Cortex of kidney (tissue), 1 donor: ENCODE data around the gene DPH3.
"Not testable (repeated sequence)": the region's sequence is repeated elsewhere in the genome, so short reads cannot be mapped to it uniquely, and the experiment has no call there.

ENCODE experiments used
- DNase-seq: peaks from one replicate; lab custom pipeline; 2025; lab: John Stamatoyannopoulos, UW

Gene DPH3

DNA sequence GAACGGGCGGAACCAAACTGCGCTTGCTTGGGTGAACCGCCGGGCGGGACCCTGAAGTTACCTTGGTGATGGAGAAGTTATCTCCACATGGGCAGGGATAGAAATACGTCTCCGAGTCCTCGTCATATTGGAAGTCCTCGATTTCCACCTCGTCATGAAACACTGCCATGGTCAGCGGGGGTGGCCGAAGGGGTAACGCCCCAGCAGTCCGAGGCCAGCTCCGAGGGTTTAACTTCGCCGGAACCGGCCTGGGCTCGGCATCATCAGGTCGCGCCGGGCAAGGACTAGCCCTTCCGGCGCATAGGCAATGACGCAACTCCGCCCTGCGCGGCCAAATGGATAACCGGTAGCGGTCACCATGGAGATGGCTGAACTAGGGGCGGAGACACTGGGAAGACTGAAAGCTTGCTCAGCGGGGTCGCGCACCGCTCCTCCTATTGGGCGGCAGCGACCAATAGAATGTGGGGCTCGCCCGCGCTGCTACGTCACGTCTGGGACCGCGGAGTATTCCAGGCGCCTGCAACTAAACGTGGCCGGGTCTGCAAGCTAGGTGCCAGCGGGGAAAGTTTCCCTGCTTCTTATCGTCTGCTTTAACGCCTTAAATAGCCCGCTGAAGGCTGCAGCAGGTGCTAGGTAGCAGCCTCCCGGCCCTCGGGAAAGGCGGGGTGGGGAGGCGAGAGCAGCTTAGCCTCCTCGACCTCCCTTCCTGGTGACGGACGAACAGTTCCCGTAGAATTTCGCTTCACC lies at the start of gene DPH3, which contains the start of gene OXNAD1:
Gene DPH3, minus strand, starts transcription at position 236 of the 747 bp plus-strand sequence. Its CDS starts 67 bp downstream, at position 169.
Gene OXNAD1, plus strand, starts transcription at position 505 of the 747 bp plus-strand sequence. CDS start 5,741 bp downstream, outside the sequence.
- DNase-seq: peak; percentile 76

DNA sequence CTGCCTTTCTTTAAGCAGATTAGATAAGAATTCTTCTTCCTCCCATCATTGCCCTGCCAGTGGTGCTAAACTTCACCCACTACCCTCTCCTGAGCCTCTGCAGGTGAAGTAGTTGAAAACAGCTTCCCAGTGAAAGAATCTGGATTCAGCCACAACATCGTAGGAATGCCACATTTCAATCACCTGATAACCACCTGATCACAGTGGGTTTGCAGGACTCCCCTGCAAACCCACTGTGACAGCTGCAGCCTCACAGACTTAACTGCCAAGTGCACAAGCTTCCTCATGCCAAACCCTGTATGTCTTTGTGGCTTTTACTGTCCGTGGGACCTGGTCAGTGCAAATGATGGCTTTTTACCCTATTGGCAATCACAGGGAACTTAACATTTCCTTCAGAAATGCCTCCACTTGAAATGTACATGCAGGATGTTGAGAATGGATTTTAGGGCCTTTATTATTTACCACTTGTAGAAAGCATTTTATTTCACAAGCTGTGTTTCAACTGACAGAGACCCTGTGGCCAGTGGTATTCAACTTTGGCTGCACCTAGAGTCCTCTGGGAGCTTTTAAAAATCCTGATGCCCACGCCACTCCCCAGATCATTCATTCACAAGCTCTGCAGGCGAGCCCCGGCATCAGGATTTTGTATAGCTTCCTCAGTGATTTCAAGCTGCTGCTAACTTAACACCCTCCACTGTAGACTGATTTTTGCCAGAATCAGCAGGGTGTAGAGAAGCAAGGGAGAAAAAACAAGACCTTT lies 49.3 kb upstream of the DPH3 start:
- no peak for DNase-seq

DNA sequence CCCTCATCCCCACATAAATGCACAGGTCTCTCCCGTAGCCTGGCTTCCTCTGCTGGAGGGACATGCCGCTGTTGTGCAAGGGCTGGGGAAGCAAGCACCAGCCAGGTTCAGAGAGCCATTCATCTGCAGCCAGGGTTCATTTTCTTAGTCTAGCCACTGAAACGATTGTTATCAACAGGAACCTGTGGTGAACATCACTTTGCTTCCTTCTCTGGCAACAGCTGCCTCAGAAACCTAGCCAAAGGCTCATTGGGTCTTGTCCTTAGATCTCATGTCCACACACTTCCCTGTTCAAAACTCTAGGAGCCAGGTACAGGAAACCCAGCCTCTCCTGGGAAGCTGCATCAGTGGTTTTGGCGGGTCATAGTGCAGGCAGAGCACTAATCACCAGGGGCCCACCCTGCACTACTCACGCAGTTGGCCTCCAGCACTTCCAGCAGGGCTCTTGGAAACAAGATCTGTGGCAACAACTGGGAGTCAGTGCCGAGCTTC lies 47.3 kb upstream of the DPH3 start:
- DNase-seq: no peak

DNA sequence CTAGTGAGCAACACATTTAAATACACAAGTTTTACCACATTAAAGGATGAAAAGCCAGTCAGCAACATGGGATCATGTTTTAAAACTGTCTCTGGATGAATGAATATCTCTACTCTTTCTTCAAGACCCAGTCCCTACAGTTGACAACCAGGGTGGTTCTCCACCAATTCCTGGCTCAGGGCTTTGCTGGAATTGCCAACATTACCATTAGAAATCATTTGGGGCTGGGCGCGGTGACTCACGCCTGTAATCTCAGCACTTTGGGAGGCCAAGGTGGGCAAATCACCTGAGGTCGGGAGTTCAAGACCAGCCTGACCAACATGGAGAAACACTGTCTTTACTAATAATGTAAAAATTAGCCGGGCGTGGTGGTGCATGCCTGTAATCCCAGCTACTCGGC lies 45.7 kb upstream of the DPH3 start:
- not testable (repeated sequence) for DNase-seq

DNA sequence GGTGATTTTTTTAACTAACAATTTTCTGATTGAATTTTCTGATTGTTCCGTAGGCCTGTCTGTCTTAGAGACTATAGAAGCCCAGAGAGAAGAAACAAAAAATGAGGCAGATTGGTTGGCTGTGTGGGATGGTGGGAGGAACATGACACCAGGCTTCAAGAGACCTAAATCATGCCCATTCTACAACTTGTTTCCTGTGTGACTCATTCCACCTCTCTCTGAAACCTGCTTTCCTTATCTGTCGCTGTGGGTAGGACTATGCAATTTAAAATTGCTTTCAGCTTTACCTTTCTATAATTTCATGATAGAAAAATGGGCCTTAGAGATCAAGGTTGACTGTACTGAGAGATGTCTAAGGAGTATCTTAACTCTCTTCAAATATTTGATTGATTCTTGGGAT lies 44.8 kb upstream of the DPH3 start:
- DNase-seq: no peak

DNA sequence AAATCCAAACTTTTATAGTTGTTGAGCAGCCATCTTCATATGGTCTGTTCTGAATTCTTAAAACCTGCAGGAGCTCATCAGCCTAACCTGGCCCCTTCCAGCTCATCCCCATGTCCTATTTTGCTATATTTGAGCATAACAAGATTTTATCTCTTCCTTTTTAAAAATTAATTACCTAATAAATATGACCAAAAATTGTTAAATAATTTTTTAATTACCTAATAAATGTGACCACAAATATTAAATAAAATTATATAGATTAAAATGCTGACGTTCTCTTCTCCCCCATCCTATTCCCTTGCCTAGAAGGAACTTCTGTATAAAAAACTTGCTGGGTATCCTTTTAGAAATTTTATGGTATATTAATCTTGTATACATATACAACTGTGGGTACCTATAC lies 44.0 kb upstream of the DPH3 start:
- no peak for DNase-seq

DNA sequence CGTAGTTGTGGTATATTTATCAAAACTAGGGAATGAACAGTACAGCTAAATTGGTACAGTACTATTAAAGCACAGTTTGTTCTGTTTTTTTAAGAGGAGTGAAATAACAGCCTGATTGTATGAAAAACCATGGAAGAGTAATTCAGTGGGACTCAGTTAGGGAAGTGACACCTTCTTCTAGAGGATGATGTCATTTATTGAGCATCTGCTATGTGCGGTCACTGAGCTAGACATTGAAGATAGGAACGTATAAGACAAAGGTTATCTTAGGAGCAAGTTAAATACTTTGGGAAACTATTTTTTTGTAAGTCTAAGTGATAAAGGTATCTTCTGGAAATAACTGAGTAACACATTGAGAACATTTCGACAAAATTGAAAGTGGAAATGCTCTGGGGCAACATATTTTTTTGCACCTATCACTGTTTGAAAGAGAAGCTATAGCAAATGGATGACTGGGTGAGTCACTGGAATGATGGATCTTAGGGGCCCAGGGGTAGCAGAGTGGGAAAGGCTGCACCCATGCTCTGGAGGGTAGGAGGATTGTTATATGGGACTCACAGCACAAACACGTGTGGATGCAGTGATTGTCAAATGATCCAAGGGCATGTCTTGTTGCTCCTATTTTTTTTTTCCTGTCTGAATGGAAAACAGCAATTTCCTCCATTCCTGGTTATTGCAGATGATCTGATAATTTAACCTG lies 43.2 kb upstream of the DPH3 start:
- DNase-seq: no peak

DNA sequence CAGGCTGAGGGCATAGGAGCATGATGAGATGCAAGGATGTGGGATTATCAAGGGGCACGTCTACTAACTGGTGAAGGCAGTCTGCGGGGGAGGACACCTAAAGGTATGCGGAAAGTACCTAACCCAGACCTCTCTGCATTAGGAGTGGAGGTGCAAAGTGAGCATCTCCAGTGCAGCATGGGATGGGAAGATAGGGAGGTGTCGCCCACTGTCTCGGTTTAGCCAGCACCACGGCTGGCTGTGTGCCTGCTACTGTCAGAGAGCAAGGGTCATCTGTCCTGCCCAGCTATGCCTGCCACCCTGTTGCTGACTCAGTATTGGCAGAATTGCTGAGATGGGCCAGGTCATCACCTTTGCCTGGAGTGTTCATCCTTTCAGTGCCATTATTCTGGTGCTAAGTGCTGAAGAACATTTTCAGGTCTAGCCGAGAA lies 40.4 kb upstream of the DPH3 start:
- no peak for DNase-seq

DNA sequence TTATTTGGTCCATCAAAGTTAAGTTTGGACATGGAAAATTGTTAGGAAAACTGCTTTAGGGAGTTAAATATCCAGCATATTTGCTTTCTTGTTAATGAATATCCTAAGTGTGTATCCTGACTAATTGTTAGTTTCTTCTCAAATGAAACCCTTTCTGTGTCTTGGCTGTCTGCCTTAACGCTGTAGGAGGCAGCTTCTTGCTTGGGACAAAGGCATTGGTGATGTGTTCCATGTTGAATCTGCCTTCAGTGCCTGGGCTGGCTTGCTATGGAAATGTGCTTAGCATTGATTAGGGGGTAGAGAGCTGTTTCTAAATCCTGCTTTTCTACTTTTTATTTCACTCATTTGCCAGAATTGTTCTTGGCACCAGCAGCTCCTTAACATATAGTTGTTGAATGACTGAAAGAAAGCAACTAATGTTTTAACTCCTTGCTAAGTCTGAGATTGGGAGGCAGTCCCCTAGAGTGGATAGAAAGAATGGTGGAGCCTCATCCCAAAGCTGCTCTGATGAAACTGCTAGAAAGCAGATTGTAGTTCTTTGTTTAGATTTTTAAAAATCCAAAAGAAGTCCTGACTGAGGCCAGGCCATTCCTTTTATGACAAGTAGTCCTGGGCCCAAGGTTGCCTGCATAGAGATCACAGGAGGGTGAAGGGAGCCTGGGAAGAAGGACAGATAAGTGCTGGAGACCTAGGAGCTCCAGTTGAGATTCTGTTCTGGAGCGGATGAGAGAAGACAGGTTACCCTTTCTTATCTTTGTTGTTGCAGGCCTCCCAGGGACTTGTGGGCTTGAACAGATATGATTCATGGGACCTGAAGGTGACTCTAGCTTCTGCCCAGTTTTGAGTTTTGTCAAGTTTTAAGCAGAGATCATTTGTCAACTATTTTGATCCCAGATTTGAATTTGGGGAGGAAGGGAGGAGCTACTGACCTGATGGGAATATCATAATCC lies 39.6 kb upstream of the DPH3 start:
- no peak for DNase-seq

DNA sequence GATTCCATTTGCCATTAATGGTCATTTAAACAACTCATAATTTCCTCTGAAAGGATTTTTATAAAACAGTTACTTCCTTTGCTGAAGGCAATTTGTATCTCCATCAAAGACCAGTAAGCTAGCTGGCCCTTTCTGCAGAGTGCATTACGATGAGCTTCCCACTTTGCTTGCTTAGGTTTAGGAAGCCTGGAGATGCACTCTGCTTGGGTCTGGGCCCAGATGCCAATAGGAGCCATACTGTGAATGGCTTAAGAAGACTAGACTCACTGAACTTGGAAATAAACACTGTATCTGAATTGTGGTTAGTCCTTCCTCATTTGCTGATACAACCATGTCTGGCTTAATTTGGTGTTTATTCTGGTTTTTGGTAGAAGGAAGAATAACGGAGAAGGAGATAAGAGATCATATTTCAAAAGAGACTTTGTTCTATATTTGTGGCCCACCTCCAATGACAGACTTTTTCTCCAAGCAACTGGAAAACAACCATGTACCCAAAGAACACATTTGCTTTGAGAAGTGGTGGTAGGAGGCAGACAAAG lies 38.4 kb upstream of the DPH3 start:
- DNase-seq: no peak

DNA sequence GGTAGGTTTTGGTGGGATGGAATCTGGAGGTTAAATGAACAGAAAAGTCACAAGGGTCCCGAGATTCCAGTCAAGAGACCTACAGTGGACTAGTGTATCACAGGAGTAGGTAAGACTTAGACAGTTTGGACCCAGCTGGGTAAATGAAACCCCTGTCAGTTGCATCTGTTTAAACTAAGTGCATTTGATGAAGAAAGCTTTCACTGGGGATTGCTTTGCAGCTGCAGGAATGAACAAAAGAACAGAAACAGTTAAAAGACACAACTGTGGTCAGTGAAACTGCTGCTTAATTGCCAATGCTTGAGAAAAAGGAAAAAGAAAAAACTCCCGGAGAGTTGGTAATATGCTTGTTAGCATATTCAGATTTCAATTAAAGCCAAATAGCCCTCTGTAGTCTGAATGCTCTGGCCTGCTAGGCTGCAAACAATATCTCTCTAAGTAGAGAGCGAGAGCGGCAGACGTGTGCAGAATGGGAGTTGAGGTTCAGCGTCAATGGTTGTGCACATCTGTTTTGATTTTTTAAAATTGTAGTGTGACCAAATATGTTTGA lies 37.4 kb upstream of the DPH3 start:
- DNase-seq: no peak

DNA sequence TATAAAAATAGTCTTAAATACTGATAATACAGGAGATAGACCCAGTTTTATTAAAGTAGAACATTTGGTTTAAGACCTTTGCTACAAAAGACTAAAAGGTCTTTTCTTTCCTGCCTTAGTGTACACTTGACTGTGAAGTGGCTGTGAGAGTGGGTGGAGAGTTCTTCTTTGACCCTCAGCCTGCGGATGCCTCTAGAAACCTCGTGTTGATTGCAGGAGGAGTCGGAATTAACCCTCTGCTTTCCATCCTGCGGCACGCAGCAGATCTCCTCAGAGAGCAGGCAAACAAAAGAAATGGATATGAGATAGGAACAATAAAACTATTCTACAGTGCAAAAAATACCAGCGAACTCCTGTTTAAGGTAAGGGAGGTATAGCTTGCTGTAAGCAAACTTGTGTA lies 36.8 kb upstream of the DPH3 start:
- no peak for DNase-seq

DNA sequence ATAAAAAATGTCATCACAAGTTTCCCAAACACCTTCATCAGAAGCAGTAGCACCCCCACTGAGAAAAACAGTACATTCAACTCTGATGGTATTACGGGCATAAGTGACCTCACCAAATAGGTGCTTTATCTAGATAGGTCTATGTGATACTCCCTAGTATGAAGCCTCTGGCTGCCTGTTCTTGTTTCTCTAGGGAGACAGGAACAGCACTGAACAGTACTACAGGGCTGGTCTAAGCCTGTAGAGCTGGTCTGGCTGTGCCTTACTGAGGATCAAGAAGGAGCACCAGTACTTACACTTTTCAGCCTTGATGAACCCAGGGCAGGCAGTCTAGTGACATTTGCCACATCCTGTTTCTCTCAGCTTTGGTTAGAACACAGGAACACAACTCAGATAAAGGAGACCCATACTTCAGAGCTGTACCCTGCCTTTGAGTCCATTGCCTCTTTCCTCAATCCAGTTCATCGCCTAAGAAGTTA lies 36.2 kb upstream of the DPH3 start:
- DNase-seq: no peak

DNA sequence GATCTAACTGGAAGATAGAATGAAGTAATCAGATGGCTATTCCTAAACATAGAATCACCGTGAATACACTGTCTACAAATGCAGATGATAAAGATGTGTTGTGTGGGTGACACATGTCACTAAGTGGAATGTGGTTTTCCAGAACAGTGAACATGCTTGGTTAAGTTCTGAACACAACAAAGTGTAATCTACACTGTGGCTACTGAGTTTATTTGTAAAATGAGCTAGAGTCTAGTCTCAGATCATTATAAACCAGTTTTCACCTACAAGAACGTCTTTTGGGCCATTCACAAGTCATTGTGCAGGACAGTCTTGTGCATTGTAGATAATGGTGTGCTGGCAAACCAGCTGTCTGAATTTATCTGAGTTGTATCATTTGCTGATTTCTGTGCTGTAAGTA lies 35.6 kb upstream of the DPH3 start:
- no peak for DNase-seq

DNA sequence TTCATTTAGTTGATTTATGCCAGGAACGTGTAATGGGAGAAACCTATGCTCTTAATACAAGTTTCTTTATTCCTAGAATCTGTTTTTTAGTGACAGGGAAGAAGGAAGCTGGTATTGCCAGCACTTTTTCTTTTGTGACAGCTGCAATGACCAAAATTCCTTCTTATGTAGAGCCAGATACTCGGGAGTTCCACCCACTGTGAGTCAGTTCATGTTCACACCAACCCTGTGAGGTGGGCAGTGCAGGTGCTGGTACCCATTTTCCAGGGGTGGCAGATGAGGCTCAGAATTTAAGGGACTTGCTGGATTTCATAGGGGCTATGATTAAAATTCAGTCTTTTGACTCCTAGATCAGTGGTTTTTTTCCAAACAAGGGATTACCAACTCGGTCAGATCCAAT lies 35.0 kb upstream of the DPH3 start:
- no peak for DNase-seq

DNA sequence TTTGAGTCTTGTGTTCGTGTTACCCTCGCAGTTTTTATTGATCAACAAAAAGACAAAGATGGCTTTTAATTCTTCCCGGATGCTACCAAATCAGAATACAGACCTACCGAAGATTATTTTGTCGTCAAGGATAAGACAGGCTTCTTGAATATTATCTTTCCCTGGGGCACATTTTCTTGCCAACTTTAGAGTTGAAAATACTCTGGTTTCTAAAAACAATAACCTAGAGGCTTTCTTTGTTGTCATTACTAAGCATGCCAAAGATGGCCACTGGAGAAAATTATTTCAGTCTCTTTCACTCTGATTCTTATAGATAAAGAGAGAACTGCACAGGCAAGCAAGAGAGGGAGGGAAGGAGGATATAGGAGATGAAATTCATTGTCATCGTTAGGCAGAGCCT lies 34.1 kb upstream of the DPH3 start:
- no peak for DNase-seq

DNA sequence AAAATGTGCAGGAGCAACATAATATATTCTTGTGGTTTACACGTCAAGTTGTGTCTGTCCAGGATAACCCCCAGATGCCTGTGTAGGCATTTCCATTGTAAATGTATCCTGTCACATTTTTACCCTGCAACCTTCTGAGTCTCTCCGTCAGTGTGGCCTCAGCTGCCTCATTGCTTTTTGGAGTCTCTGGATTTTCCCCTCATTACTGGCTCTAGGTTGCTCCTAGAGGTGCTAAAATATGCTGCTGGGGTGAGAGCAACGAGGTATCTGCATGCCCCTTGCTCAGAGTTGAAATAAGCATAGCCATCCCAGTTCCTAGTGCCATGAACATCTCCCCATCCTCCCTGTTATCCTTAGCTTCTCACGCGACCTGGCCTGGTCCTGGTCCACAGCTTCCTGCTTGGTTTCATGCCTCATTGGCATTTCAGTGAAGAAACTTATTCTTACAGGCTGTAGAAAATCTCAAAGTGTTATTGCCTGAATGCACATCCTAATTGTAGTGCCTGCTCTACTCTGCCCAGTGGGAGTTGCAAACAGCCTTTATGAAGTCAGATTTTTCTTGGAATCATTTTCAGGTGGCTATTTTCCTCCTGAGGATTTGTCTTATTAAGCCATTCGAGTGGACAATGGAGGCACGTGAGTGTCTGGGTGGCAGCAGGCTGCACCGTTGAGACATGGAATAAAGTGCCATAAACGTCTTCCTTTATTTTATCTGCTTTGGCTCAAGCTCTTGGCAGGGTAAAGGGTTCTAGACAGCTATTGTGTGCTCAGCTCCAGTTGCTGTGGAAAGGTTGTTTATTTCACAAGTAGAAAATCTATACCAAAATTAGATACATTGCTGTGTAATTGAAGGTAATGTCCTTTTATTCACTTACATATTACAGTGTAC lies 33.5 kb upstream of the DPH3 start:
- no peak for DNase-seq

DNA sequence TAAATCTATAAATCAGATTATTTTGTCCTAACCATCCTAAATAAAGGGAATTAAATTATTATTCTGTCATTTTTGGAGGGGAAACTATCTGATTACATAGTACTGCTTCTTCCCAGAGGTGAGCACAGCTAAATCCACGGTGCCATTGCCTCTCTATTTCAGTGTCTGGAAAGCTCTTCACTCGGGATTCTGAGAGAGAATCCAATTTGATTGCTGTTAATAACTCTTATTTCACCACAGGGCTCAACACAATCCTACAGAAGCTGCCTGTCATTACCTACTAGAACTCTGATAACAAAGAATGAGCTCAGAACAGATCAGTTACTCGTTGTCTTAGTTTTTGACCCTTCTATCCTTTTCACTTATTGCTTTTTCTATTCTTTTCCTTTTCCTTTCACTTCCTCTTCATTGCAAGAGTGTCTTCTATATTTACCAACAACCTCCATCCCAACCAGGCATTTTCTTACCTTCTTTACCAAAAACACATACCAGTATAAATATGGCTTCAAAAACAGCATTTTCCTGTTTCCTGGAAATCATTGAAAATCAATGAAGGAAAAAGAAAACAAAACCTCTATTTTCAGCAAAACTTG lies 30.7 kb upstream of the DPH3 start:
- no peak for DNase-seq

DNA sequence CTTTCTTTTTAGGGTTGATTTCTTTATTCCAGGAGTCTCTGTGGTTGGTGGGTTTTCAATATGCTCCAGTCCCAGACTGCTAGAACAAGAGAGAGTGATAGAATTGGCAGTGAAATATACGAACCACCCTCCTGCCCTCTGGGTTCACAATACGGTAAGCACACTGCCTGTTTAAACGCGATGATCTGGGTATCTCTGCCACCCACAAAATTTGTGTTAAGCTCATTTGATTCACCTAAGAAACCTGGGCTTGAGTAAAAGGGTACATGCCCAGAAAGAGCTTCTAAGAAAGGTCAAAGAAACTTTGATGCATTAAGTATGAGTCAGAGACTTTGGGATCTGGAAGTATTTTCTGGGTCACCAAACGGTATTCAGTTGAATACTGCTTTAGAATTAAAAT lies 30.1 kb upstream of the DPH3 start:
- no peak for DNase-seq
